Tibial nerve (tissue), 4 donors: ENCODE results near the gene LCN12. TPM values are rescaled to one million over a fixed set of nuclear protein-coding genes. Genes with fewer than 3 reads are reported as not detected.

Source experiments
- DNase-seq, 2 donors: peaks; one replicate each; pipeline ENCODE4 v3.0.0-alpha.2; 2019; ENCODE audit warnings: low spot score in 2 of 2
- H3K27ac ChIP-seq, 4 donors: fragments of 200-600 bp; sonication (generic) in 3 of 4; one replicate each; pipeline ENCODE4 v1.5.1; 2017 to 2019; ENCODE audit warnings: mild to moderate bottlenecking in 1 of 4
- H3K27me3 ChIP-seq, 2 donors: fragments of 200-600 bp; sonication (generic) in 1 of 2; one replicate each; pipeline versions ENCODE4 v1.5.1 to v1.6.0; 2017 to 2019
- H3K36me3 ChIP-seq, 3 donors: fragments of 200-600 bp; sonication (generic); one replicate each; pipeline ENCODE4 v1.5.1; 2018 to 2019
- H3K4me1 ChIP-seq, 4 donors: fragments of 200-600 bp; sonication (generic) in 3 of 4; one replicate each; pipeline ENCODE4 v1.5.1; 2017 to 2019
- H3K4me3 ChIP-seq, 4 donors: fragments of 200-600 bp; sonication (generic) in 3 of 4; one replicate each; pipeline ENCODE4 v1.5.1; 2017 to 2019; ENCODE audit warnings: mild to moderate bottlenecking in 1 of 4, moderate library complexity in 1 of 4
- H3K9me3 ChIP-seq, 4 donors: fragments of 200-600 bp; sonication (generic) in 3 of 4; one replicate each; pipeline ENCODE4 v1.5.1; 2017 to 2019
- CTCF ChIP-seq, 5 experiments: fragments of 200-600 bp in 3 of 5; fragments of 450-650 bp in 2 of 5; sonication (generic) in 3 of 5; IDR thresholded peaks; one replicate each; pipeline ENCODE4 v1.5.1; 2016 to 2019; ENCODE audit warnings: antibody characterized with exemption in 5 of 5, mild to moderate bottlenecking in 3 of 5, moderate library complexity in 2 of 5
- EP300 ChIP-seq, 2 donors: sonication (generic); formaldehyde crosslinking; IDR thresholded peaks; one replicate each; pipeline ENCODE4 v1.6.1; 2017; ENCODE audit warnings: antibody characterized with exemption in 2 of 2, mild to moderate bottlenecking in 1 of 2
- POLR2A ChIP-seq, 2 donors: fragments of 450-650 bp; IDR thresholded peaks; one replicate each; pipeline ENCODE4 v1.6.1; 2017; ENCODE audit warnings: antibody characterized with exemption in 2 of 2, mild to moderate bottlenecking in 2 of 2, moderate library complexity in 2 of 2
- WGBS, 2 donors: methylation state at CpG; one replicate each; pipeline ENCODE4 v1.1.5; 2018; 5-methylcytosine and 5-hydroxymethylcytosine counted together
- total RNA-seq, 4 donors: library from RNA; depleted of rRNA; stranded (reverse); fragments of >200 nt; gene quantifications; one replicate each; pipeline ENCODE4 v1.1.0, GENCODE V29; 2016

Gene LCN12
- total RNA-seq = 10 to 100 TPM in 2 of 4 donors, 1 to 10 TPM in 2; 2.4 to 16.8 (median 7.8) TPM

GRCh38 chr9:136951541-136952320 is at the start of gene LCN12:
LCN12 (plus strand) TSS chr9:136952273; CDS start chr9:136952328, 55 bp downstream.
- Histone ChIP-seq H3K27ac (peak within 1 kb of the TSS; percentile 59 to 92 (median 88)), H3K4me1 (peaks cover 0 to 60% (median 34%) of the 10 kb centered on the region in 4 donors), H3K9me3 (no peaks in the 10 kb centered on the region), H3K36me3 (no peaks in the 10 kb centered on the region), H3K27me3 (no peaks in the 10 kb centered on the region), H3K4me3 (no peak within 1 kb of the TSS)
- TF ChIP-seq CTCF (IDR thresholded peaks at IDR 0.05) = no peak
- no peak for TF ChIP-seq POLR2A (IDR thresholded peaks at IDR 0.05)
- no peak for TF ChIP-seq EP300 (IDR thresholded peaks at IDR 0.05)
- WGBS, 2 donors = 53 to 64% methylated on average over 9 to 14 of the region's 14 CpGs
- no peak for DNase-seq

GRCh38 chr9:136903041-136903554 is 49.0 kb upstream of the LCN12 start:
- Histone ChIP-seq H3K27me3 (no peaks in the 10 kb centered on the region), H3K27ac (peak overlapping the region; percentile 62 to 90 (median 82)), H3K9me3 (no peaks in the 10 kb centered on the region), H3K4me1 (peaks cover 0 to 32% (median 27%) of the 10 kb centered on the region in 4 donors), H3K36me3 (peaks cover 0 to 49% (median 0%) of the 10 kb centered on the region in 3 donors), H3K4me3 (no peak overlapping the region)
- TF ChIP-seq EP300 (IDR thresholded peaks at IDR 0.05) (peak; percentile 47 to 49), CTCF (IDR thresholded peaks at IDR 0.05) (no peak)
- 53 to 56% methylated on average over 12 of the region's 12 CpGs for WGBS, 2 donors
- DNase-seq = no peak

- no peaks in the 10 kb centered on the region for H3K27me3 ChIP-seq
- peaks cover 0 to 50% (median 11%) of the 10 kb centered on the region in 3 donors for H3K36me3 ChIP-seq
- no peak for DNase-seq
- H3K27ac ChIP-seq = no peak overlapping the region
- H3K4me3 ChIP-seq = no peak overlapping the region
- WGBS, 2 donors = 58 to 64% methylated on average over 4 of the region's 4 CpGs
- no peaks in the 10 kb centered on the region for H3K9me3 ChIP-seq
- H3K4me1 ChIP-seq = peaks cover 0 to 28% (median 22%) of the 10 kb centered on the region in 4 donors
- TF ChIP-seq CTCF (IDR thresholded peaks at IDR 0.05) (no peak), POLR2A (IDR thresholded peaks at IDR 0.05) (no peak), EP300 (IDR thresholded peaks at IDR 0.05) (no peak)
Observed at GRCh38 chr9:136906266-136906665, 45.8 kb upstream of the LCN12 start.

- H3K4me1 ChIP-seq = peaks cover 0 to 18% (median 13%) of the 10 kb centered on the region in 4 donors
- 95 to 96% methylated on average over 29 of the region's 29 CpGs for WGBS, 2 donors
- H3K4me3 ChIP-seq = no peak overlapping the region
- H3K9me3 ChIP-seq = no peaks in the 10 kb centered on the region
- no peaks in the 10 kb centered on the region for H3K27me3 ChIP-seq
- no peak overlapping the region for H3K27ac ChIP-seq
- no peak for TF ChIP-seq POLR2A (IDR thresholded peaks at IDR 0.05)
- TF ChIP-seq CTCF (IDR thresholded peaks at IDR 0.05) = no peak
- no peak for TF ChIP-seq EP300 (IDR thresholded peaks at IDR 0.05)
- no peak for DNase-seq
- H3K36me3 ChIP-seq = peaks cover 0 to 56% (median 11%) of the 10 kb centered on the region in 3 donors
Observed at GRCh38 chr9:136907011-136907914, 44.8 kb upstream of the LCN12 start.
